HepG2 (cell line): Measurements from ENCODE around the gene FGD5. TPM values are rescaled to one million over a fixed set of nuclear protein-coding genes. Genes with fewer than 3 reads are reported as not detected.

Experiments
- ATAC-seq: fragments of 200-7000 bp; cut with Tn5 transposase; 3 replicates; pipeline ENCODE4 v1.9.1; 2020; ENCODE audit warnings: mild to moderate bottlenecking, moderate library complexity
- BruUV-seq: library from RNA; stranded (reverse); fragments of 400-500 nt; replicated peaks from 2 replicates; lab custom pipeline; 2021; lab: Mats Ljungman, UMichigan
- CTCF ChIA-PET: fragments of 300-600 bp; formaldehyde crosslinking; extraction: SDS; loops from one replicate; lab custom pipeline; 2021; ENCODE audit warnings: low total read pairs, inconsistent platforms, low intra/inter-chr PET ratio; lab: Yijun Ruan, JAX
- POLR2A ChIA-PET: fragments of 350-600 bp; sonication (Branson Sonifier 250); formaldehyde crosslinking; loops from one replicate; lab custom pipeline; 2020; ENCODE audit warnings: antibody characterized with exemption, inconsistent platforms; lab: Yijun Ruan, JAX
- DNase-seq: peaks from one replicate; pipeline ENCODE4 v3.0.0-alpha.2; 2015; ENCODE audit warnings: low spot score
- FAIRE-seq: peaks from 3 replicates; lab custom pipeline; 2011; peaks lifted over from hg19 to GRCh38; lab: Jason Lieb, UNC
- H2AFZ ChIP-seq: one replicate; pipeline ENCODE4 v1.6.1; 2011; ENCODE audit warnings: low read length, inconsistent platforms
- H3K27ac ChIP-seq: fragments of 300-600 bp; 3 replicates; pipeline ENCODE4 v1.8.0; 2011; ENCODE audit warnings: mixed run types, mild to moderate bottlenecking, mixed read lengths, low read length, inconsistent platforms; ENCODE audit not compliant: insufficient read depth; ENCODE audit errors: extremely low read length
- H3K27me3 ChIP-seq, 2 experiments: fragments of 200-600 bp in 1 of 2; 2 replicates in 1 of 2; 3 replicates in 1 of 2; pipeline versions ENCODE4 v1.6.0 to v1.8.0; 2011; ENCODE audit warnings: low read length in 2 of 2, mild to moderate bottlenecking in 2 of 2, moderate library complexity in 2 of 2, inconsistent platforms in 1 of 2; ENCODE audit not compliant: insufficient read depth in 2 of 2, control insufficient read depth in 1 of 2
- H3K36me3 ChIP-seq, 2 experiments: fragments of 200-600 bp in 1 of 2; replicated peaks in 1 of 2; 2 replicates in 1 of 2; 3 replicates in 1 of 2; pipeline versions ENCODE4 v1.5.1 to v1.8.0; 2011; ENCODE audit warnings: low read length in 2 of 2, inconsistent platforms in 1 of 2; ENCODE audit not compliant: insufficient read depth in 2 of 2, control insufficient read depth in 1 of 2
- H3K4me1 ChIP-seq: 2 replicates; pipeline ENCODE4 v1.5.1; 2012; ENCODE audit warnings: low read length, inconsistent platforms; ENCODE audit not compliant: insufficient read depth
- H3K4me2 ChIP-seq: 2 replicates; pipeline ENCODE4 v1.6.0; 2011; ENCODE audit warnings: low read depth, low read length, inconsistent platforms
- H3K4me3 ChIP-seq, 3 experiments: fragments of 200-600 bp in 1 of 3; sonication (generic), shearing (Covaris generic) in 1 of 3; replicated peaks in 1 of 3; 2 replicates each; pipeline ENCODE4 v1.5.1; 2011 to 2016; ENCODE audit warnings: low read length in 3 of 3, inconsistent platforms in 2 of 3, low read depth in 2 of 3, mild to moderate bottlenecking in 2 of 3, control low read depth in 1 of 3, mixed read lengths in 1 of 3; ENCODE audit not compliant: insufficient read depth in 1 of 3
- H3K79me2 ChIP-seq: one replicate; pipeline ENCODE4 v1.6.1; 2011; ENCODE audit warnings: low read length, inconsistent platforms; ENCODE audit not compliant: insufficient read depth
- H3K9ac ChIP-seq: 2 replicates; pipeline ENCODE4 v1.6.0; 2011; ENCODE audit warnings: mild to moderate bottlenecking, low read depth, low read length, inconsistent platforms; ENCODE audit not compliant: insufficient read depth
- H3K9me3 ChIP-seq: 2 replicates; pipeline ENCODE4 v1.5.1; 2012; ENCODE audit warnings: mild to moderate bottlenecking, low read length
- H4K20me1 ChIP-seq: 2 replicates; pipeline ENCODE4 v1.6.0; 2011; ENCODE audit warnings: inconsistent platforms, mild to moderate bottlenecking, low read length, moderate library complexity; ENCODE audit not compliant: insufficient read depth
- BRF2 ChIP-seq: sonication (generic); formaldehyde crosslinking; IDR thresholded peaks from 2 replicates; pipeline ENCODE4 v1.8.1; 2022; ENCODE audit warnings: mild to moderate bottlenecking, missing genetic modification reagents
- SNRNP70 ChIP-seq: fragments of 200-400 bp; formaldehyde crosslinking; IDR thresholded peaks from 2 replicates; pipeline ENCODE4 v1.6.1; 2017; ENCODE audit warnings: mild to moderate bottlenecking, low read depth, low read length, moderate library complexity
- ZBTB26 ChIP-seq: IDR thresholded peaks from 2 replicates; pipeline ENCODE4 v1.6.1; 2016; ENCODE audit warnings: missing compliant biosample characterization, missing genetic modification reagents, borderline replicate concordance
- ZFP90 ChIP-seq: sonication (generic); formaldehyde crosslinking; IDR thresholded peaks from 2 replicates; pipeline ENCODE4 v1.8.0; 2022; ENCODE audit warnings: missing genetic modification reagents, mild to moderate bottlenecking, inconsistent platforms, borderline replicate concordance
- ZHX1 ChIP-seq: sonication (generic); formaldehyde crosslinking; IDR thresholded peaks from 2 replicates; pipeline ENCODE4 v1.8.1; 2022; ENCODE audit warnings: low read depth, mild to moderate bottlenecking, missing genetic modification reagents
- ZKSCAN1 ChIP-seq: fragments of 150-350 bp; IDR thresholded peaks from 2 replicates; pipeline ENCODE4 v1.6.1; 2014; ENCODE audit warnings: low read length
- ZNF136 ChIP-seq: sonication (generic); formaldehyde crosslinking; IDR thresholded peaks from 2 replicates; pipeline ENCODE4 v1.8.1; 2022; ENCODE audit warnings: low read depth, mild to moderate bottlenecking, moderate library complexity, missing genetic modification reagents
- ZNF33B ChIP-seq: sonication (generic); formaldehyde crosslinking; IDR thresholded peaks from 2 replicates; pipeline ENCODE4 v1.5.1; 2020; ENCODE audit warnings: mild to moderate bottlenecking, missing genetic modification reagents
- ZNF709 ChIP-seq: sonication (generic); formaldehyde crosslinking; IDR thresholded peaks from 2 replicates; pipeline ENCODE4 v1.5.0; 2020; ENCODE audit warnings: mild to moderate bottlenecking, missing genetic modification reagents
- WGBS: methylation state at CpG from one replicate; pipeline ENCODE4 v1.1.6; 2017; ENCODE audit warnings: low lambda C conversion rate; 5-methylcytosine and 5-hydroxymethylcytosine counted together
- in situ Hi-C: cut with HindIII; loops from 2 replicates; pipeline ENCODE4 v1.10.0; 2017; ENCODE audit warnings: low pct_unique_long_range_greater_than_20kb; ENCODE audit not compliant: extremely low pct_ligation_motif_present
- intact Hi-C: fragments of 100-400 bp; cut with micrococcal nuclease; formaldehyde crosslinking; loops from one replicate; pipeline ENCODE4 v1.10.0; 2022; ENCODE audit not compliant: unreplicated experiment
- polyA plus RNA-seq, 8 experiments: library from polyadenylated mRNA; depleted of rRNA in 3 of 8; stranded (reverse) in 7 of 8; unstranded in 1 of 8; fragments of >200 nt; fragmentation: Illumina TruSeq in 4 of 8; extraction: Trizol in 4 of 8; gene quantifications; 2 replicates each; pipeline versions ENCODE4 v1.2.1 to v1.2.3, GENCODE V29; 2011 to 2016; ENCODE audit warnings: low read depth in 4 of 8, missing spikeins in 1 of 8, mixed read lengths in 1 of 8; ENCODE audit not compliant: insufficient read depth in 1 of 8
- total RNA-seq, 5 experiments: library from RNA; depleted of rRNA; stranded (reverse); fragments of >200 nt; fragmentation: Illumina TruSeq; extraction: Trizol; gene quantifications; 2 replicates each; pipeline ENCODE4 v1.2.3, GENCODE V29; 2016; ENCODE audit warnings: low read depth in 1 of 5

Gene FGD5
- total and polyA plus RNA-seq, 2 of the 13 experiments (the other 11 are each of a cell fraction or from before 2014, with no cell fraction given), result 0.17 TPM; not detected in 1

- H3K79me2 ChIP-seq, result no peaks in the 10 kb centered on the region
- BruUV-seq, result no TSS peak
- ATAC-seq (no peak; the same call in 2 of the 3 replicates), FAIRE-seq (no peak), DNase-seq (no peak)
- H3K4me2 ChIP-seq, result no peak overlapping the region
- no peak for TF ChIP-seq ZFP90 (CRISPR knock-in tag)
- H3K9me3 ChIP-seq, result no peaks in the 10 kb centered on the region
- ChIA-PET POLR2A (no interaction called here), CTCF (no interaction called here)
- H4K20me1 ChIP-seq, result no peaks in the 10 kb centered on the region
- H3K27me3 ChIP-seq, result peaks cover 3 to 31% of the 10 kb centered on the region in 2 experiments
- H3K4me3 ChIP-seq, result no peak overlapping the region
- H3K4me1 ChIP-seq, result no peaks in the 10 kb centered on the region
- in situ Hi-C loops (no loop called here), intact Hi-C loops (no loop called here)
- H3K9ac ChIP-seq, result no peak overlapping the region
- H3K27ac ChIP-seq, result no peak overlapping the region
- no peak overlapping the region for H2AFZ ChIP-seq
- no peaks in the 10 kb centered on the region for H3K36me3 ChIP-seq
- 15% methylated on average over 9 of the region's 12 CpGs for WGBS
These were observed 72.7 kb downstream of the FGD5 start for GRCh38 chr3:14891135-14892132.

DNA sequence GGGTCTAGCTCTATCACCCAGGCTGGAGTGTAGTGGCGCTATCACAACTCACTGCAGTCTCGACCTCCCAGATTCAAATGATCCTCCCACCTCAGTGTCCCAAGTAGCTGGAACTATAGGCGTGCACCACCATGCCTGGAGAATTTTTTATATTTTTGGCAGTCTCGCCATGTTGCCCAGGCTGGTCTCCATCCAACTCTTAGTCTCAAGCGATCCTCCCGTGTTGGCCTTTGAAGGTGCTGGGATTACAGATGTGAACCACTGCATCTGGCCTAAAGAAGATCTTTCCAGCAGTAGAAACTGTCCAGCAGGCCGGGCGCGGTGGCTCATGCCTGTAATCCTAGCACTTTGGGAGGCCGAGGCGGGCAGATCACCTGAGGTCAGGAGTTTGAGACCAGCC lies 73.5 kb downstream of the FGD5 start:
- H3K4me1 ChIP-seq, result no peaks in the 10 kb centered on the region
- no peak for DNase-seq
- H3K9me3 ChIP-seq, result no peaks in the 10 kb centered on the region
- H3K4me3 ChIP-seq, result no peak overlapping the region
- H3K27me3 ChIP-seq, result peaks cover 3 to 28% of the 10 kb centered on the region in 2 experiments
- intact Hi-C loops, result no loop called here
- H4K20me1 ChIP-seq, result no peaks in the 10 kb centered on the region
- ChIA-PET CTCF (no interaction called here), POLR2A (no interaction called here)
- no peak overlapping the region for H3K4me2 ChIP-seq
- no peaks in the 10 kb centered on the region for H3K79me2 ChIP-seq
- no peak for ATAC-seq
- no peak overlapping the region for H3K9ac ChIP-seq
- no TSS peak for BruUV-seq
- H3K27ac ChIP-seq, result no peak overlapping the region
- 62% methylated on average over 11 of the region's 11 CpGs for WGBS
- H2AFZ ChIP-seq, result no peak overlapping the region
- H3K36me3 ChIP-seq, result no peaks in the 10 kb centered on the region
- FAIRE-seq, result no peak
- in situ Hi-C loops, result no loop called here
- no peak for TF ChIP-seq SNRNP70
- no peak for TF ChIP-seq ZNF136
- no peak for TF ChIP-seq ZNF709
- TF ChIP-seq BRF2, result no peak
- no peak for TF ChIP-seq ZKSCAN1
- TF ChIP-seq ZBTB26 (CRISPR knock-in tag), result no peak
- TF ChIP-seq ZNF33B, result no peak
- no peak for TF ChIP-seq ZHX1 (CRISPR knock-in tag)
